ENCODE results near the gene HLA-B. TPM values are rescaled to one million over a fixed set of nuclear protein-coding genes. Genes with fewer than 3 reads are reported as not detected.
A peak's percentile ranks its signal among the peaks of the same experiment; 100 is the strongest.
"Not testable (repeated sequence)": the region's sequence is repeated elsewhere in the genome, so short reads cannot be mapped to it uniquely, and the experiment has no call there.

HLA-B gene
- total RNA-seq, 4 donors from 2014 or later: 835 to 3,384 (median 2,517) TPM

- Histone ChIP-seq H3K27ac (peak overlapping the region; percentile 89 to 98 (median 98)), H3K27me3 (no peaks in the 10 kb centered on the region), H3K4me1 (peaks cover 3 to 57% (median 7%) of the 10 kb centered on the region in 4 donors), H3K36me3 (no peaks in the 10 kb centered on the region), H3K9me3 (no peaks in the 10 kb centered on the region), H3K4me3 (peak overlapping the region in 3 of 4 donors; percentile 71 to 79 (median 75))
- peak; percentile 68 to 86 for TF ChIP-seq POLR2A (IDR thresholded peaks at IDR 0.05)
- TF ChIP-seq, protein P1, sequence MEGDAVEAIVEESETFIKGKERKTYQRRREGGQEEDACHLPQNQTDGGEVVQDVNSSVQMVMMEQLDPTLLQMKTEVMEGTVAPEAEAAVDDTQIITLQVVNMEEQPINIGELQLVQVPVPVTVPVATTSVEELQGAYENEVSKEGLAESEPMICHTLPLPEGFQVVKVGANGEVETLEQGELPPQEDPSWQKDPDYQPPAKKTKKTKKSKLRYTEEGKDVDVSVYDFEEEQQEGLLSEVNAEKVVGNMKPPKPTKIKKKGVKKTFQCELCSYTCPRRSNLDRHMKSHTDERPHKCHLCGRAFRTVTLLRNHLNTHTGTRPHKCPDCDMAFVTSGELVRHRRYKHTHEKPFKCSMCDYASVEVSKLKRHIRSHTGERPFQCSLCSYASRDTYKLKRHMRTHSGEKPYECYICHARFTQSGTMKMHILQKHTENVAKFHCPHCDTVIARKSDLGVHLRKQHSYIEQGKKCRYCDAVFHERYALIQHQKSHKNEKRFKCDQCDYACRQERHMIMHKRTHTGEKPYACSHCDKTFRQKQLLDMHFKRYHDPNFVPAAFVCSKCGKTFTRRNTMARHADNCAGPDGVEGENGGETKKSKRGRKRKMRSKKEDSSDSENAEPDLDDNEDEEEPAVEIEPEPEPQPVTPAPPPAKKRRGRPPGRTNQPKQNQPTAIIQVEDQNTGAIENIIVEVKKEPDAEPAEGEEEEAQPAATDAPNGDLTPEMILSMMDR (IDR thresholded peaks at IDR 0.05): no peak
- peak in 1 of 3 donors; percentile 78 for DNase-seq
These were observed 44.4 kb upstream of the HLA-B start for GRCh38 chr6:31401403-31401802.

GRCh38 chr6:31400467-31401289 is 43.7 kb upstream of the HLA-B start:
- peak; percentile 87 to 94 (median 88) for DNase-seq
- Histone ChIP-seq H3K36me3 (no peaks in the 10 kb centered on the region), H3K4me1 (peaks cover 3 to 54% (median 7%) of the 10 kb centered on the region in 4 donors)

GRCh38 chr6:31399589-31400466 is 42.8 kb upstream of the HLA-B start:
- H3K4me1 ChIP-seq: peaks cover 3 to 52% (median 7%) of the 10 kb centered on the region in 4 donors
- H3K4me3 ChIP-seq: peak overlapping the region; percentile 71 to 79 (median 73)
- no peaks in the 10 kb centered on the region for H3K36me3 ChIP-seq
- H3K9me3 ChIP-seq: no peaks in the 10 kb centered on the region
- peak; percentile 81 to 95 (median 95) for DNase-seq
- peak overlapping the region; percentile 89 to 98 (median 98) for H3K27ac ChIP-seq
- H3K27me3 ChIP-seq: no peaks in the 10 kb centered on the region
- TF ChIP-seq, protein P1 (IDR thresholded peaks at IDR 0.05): peak; percentile 79 to 95 (median 90)
- TF ChIP-seq POLR2A (IDR thresholded peaks at IDR 0.05): peak; percentile 66 to 71

More at GRCh38 chr6:31400467-31401289, 43.7 kb upstream of the HLA-B start:
- TF ChIP-seq, protein P1 (IDR thresholded peaks at IDR 0.05): no peak
- TF ChIP-seq POLR2A (IDR thresholded peaks at IDR 0.05): peak; percentile 23 to 67
- H3K27me3 ChIP-seq: no peaks in the 10 kb centered on the region
- peak overlapping the region; percentile 71 to 79 (median 73) for H3K4me3 ChIP-seq
- H3K27ac ChIP-seq: peak overlapping the region; percentile 89 to 98 (median 98)
- no peaks in the 10 kb centered on the region for H3K9me3 ChIP-seq

- H3K36me3 ChIP-seq: no peaks in the 10 kb centered on the region
- H3K4me1 ChIP-seq: peaks cover 0 to 48% (median 1%) of the 10 kb centered on the region in 4 donors
- H3K9me3 ChIP-seq: no peaks in the 10 kb centered on the region
- H3K4me3 ChIP-seq: no peak overlapping the region
- TF ChIP-seq, protein P1 (IDR thresholded peaks at IDR 0.05): no peak
- no peak for TF ChIP-seq POLR2A (IDR thresholded peaks at IDR 0.05)
- no peak overlapping the region for H3K27ac ChIP-seq
- H3K27me3 ChIP-seq: no peaks in the 10 kb centered on the region
- DNase-seq: no peak
These were observed 41.0 kb upstream of the HLA-B start for GRCh38 chr6:31397901-31398525.

GRCh38 chr6:31397153-31397499 is 40.1 kb upstream of the HLA-B start:
- not testable (repeated sequence) for H3K27me3 ChIP-seq, H3K4me3 ChIP-seq, H3K27ac ChIP-seq, H3K9me3 ChIP-seq, DNase-seq, H3K36me3 ChIP-seq
- H3K4me1 ChIP-seq: peaks cover 0 to 40% (median 1%) of the 10 kb centered on the region in 4 donors

All from Peyer's patch (tissue), 4 donors.